Hepatocyte (in vitro differentiated cells): Measurements from ENCODE around the gene NCOA6.

ENCODE experiments used
- CTCF ChIP-seq: fragments of 200-600 bp; sonication (generic); IDR thresholded peaks from 2 replicates; pipeline ENCODE4 v1.5.1; 2016; ENCODE audit warnings: antibody characterized with exemption, mild to moderate bottlenecking; ENCODE audit not compliant: poor library complexity
- EZH2 ChIP-seq: fragments of 200-600 bp; sonication (generic); IDR thresholded peaks from 2 replicates; pipeline ENCODE4 v1.6.1; 2016; ENCODE audit warnings: antibody characterized with exemption, mild to moderate bottlenecking, borderline replicate concordance
- EZH2phosphoT487 ChIP-seq: fragments of 200-600 bp; sonication (generic); IDR thresholded peaks from one replicate; pipeline ENCODE4 v1.6.1; 2018; ENCODE audit warnings: antibody characterized with exemption, mild to moderate bottlenecking, low read depth, moderate library complexity; ENCODE audit not compliant: unreplicated experiment, severe bottlenecking

- no peak for TF ChIP-seq CTCF
- TF ChIP-seq EZH2phosphoT487: no peak
- no peak for TF ChIP-seq EZH2
Observed at GRCh38 chr20:34773726-34774125, 51.7 kb downstream of the NCOA6 start.
